ENCODE measurements around the gene ADAMTS18.

ADAMTS18 gene

GRCh38 chr16:77434530-77435271 lies at the start of gene ADAMTS18:
Gene ADAMTS18 (minus strand): TSS chr16:77435034. CDS start chr16:77434695, 339 bp downstream.
- no peak for TF ChIP-seq CTCF (IDR thresholded peaks at IDR 0.05; ENCODE audit: borderline replicate concordance, control extremely low read depth, extremely low read depth, insufficient read depth, missing control alignments)
- DNase-seq (ENCODE audit: low spot score) = peak; percentile 16
- in situ Hi-C loops (cut with MboI; ENCODE audit: low sequenced_read_pairs, unreplicated experiment) = no loop called here

- no peak for TF ChIP-seq CTCF (IDR thresholded peaks at IDR 0.05; ENCODE audit: borderline replicate concordance, control extremely low read depth, extremely low read depth, insufficient read depth, missing control alignments)
- DNase-seq (ENCODE audit: low spot score) = no peak
- in situ Hi-C loops (cut with MboI; ENCODE audit: low sequenced_read_pairs, unreplicated experiment) = no loop called here
Observed at GRCh38 chr16:77480681-77481315, 46.0 kb upstream of the ADAMTS18 start.

- TF ChIP-seq CTCF (IDR thresholded peaks at IDR 0.05; ENCODE audit: borderline replicate concordance, control extremely low read depth, extremely low read depth, insufficient read depth, missing control alignments) = no peak
- no peak for DNase-seq (ENCODE audit: low spot score)
- in situ Hi-C loops (cut with MboI; ENCODE audit: low sequenced_read_pairs, unreplicated experiment) = no loop called here
Observed at GRCh38 chr16:77472262-77472661, 37.4 kb upstream of the ADAMTS18 start.

GRCh38 chr16:77470851-77471250 lies 36.0 kb upstream of the ADAMTS18 start:
- no peak for DNase-seq (ENCODE audit: low spot score)
- in situ Hi-C loops (cut with MboI; ENCODE audit: low sequenced_read_pairs, unreplicated experiment) = no loop called here
- no peak for TF ChIP-seq CTCF (IDR thresholded peaks at IDR 0.05; ENCODE audit: borderline replicate concordance, control extremely low read depth, extremely low read depth, insufficient read depth, missing control alignments)

GRCh38 chr16:77469634-77470033 lies 34.8 kb upstream of the ADAMTS18 start:
- DNase-seq (ENCODE audit: low spot score) = no peak
- in situ Hi-C loops (cut with MboI; ENCODE audit: low sequenced_read_pairs, unreplicated experiment) = no loop called here
- no peak for TF ChIP-seq CTCF (IDR thresholded peaks at IDR 0.05; ENCODE audit: borderline replicate concordance, control extremely low read depth, extremely low read depth, insufficient read depth, missing control alignments)

- no peak for TF ChIP-seq CTCF (IDR thresholded peaks at IDR 0.05; ENCODE audit: borderline replicate concordance, control extremely low read depth, extremely low read depth, insufficient read depth, missing control alignments)
- in situ Hi-C loops (cut with MboI; ENCODE audit: low sequenced_read_pairs, unreplicated experiment) = no loop called here
- DNase-seq (ENCODE audit: low spot score) = no peak
Observed at GRCh38 chr16:77468831-77469230, 34.0 kb upstream of the ADAMTS18 start.
